H1 (cell line): ENCODE data around the gene GJC2. TPM values are rescaled to one million over a fixed set of nuclear protein-coding genes. Genes with fewer than 3 reads are reported as not detected.

Experiments
- CTCF ChIA-PET: fragments of 300-600 bp; sonication (Branson Sonifier 250); formaldehyde crosslinking; loops from one replicate; lab custom pipeline; 2021; ENCODE audit not compliant: partially characterized antibody; lab: Charles Lee
- POLR2A ChIA-PET: fragments of 300-600 bp; sonication (Branson Sonifier 250); formaldehyde crosslinking; loops from one replicate; lab custom pipeline; 2021; ENCODE audit warnings: inconsistent platforms; ENCODE audit not compliant: partially characterized antibody; lab: Charles Lee
- DNase-seq, 2 experiments: peaks; one replicate each; pipeline versions ENCODE4 v3.0.0 to v3.0.0-alpha.2; 2010 to 2022; ENCODE audit warnings: low spot score in 2 of 2, low read depth in 1 of 2, mixed read lengths in 1 of 2
- FAIRE-seq: peaks from 2 replicates; lab custom pipeline; 2011; peaks lifted over from hg19 to GRCh38; lab: Jason Lieb, UNC
- H2AFZ ChIP-seq: 2 replicates; pipeline ENCODE4 v1.8.1; 2012; ENCODE audit warnings: low read length, inconsistent platforms
- H2AK5ac ChIP-seq: 2 replicates; pipeline ENCODE4 v1.6.1; 2013; ENCODE audit warnings: low read depth, low read length
- H2BK120ac ChIP-seq: replicated peaks from 2 replicates; pipeline ENCODE3; 2013; ENCODE audit warnings: low read depth, low read length, inconsistent platforms
- H2BK12ac ChIP-seq: 2 replicates; pipeline ENCODE4 v1.6.1; 2013; ENCODE audit warnings: low read depth, low read length
- H2BK15ac ChIP-seq: 2 replicates; pipeline ENCODE4 v1.6.1; 2013; ENCODE audit warnings: low read length
- H2BK20ac ChIP-seq: 2 replicates; pipeline ENCODE4 v1.6.1; 2013; ENCODE audit warnings: low read length
- H2BK5ac ChIP-seq: 2 replicates; pipeline ENCODE4 v1.6.1; 2013; ENCODE audit warnings: low read depth, low read length
- H3K14ac ChIP-seq: 2 replicates; pipeline ENCODE4 v1.6.1; 2013; ENCODE audit warnings: inconsistent platforms; ENCODE audit not compliant: insufficient read length
- H3K18ac ChIP-seq: 2 replicates; pipeline ENCODE4 v1.6.1; 2013; ENCODE audit warnings: low read length; ENCODE audit errors: extremely low read depth
- H3K23ac ChIP-seq: 2 replicates; pipeline ENCODE4 v1.6.1; 2013; ENCODE audit warnings: inconsistent platforms; ENCODE audit not compliant: insufficient read length
- H3K23me2 ChIP-seq: 2 replicates; pipeline ENCODE4 v1.6.1; 2013; ENCODE audit warnings: low read depth, low read length
- H3K27ac ChIP-seq: 2 replicates; pipeline ENCODE4 v1.6.1; 2011; ENCODE audit warnings: low read depth, low read length, inconsistent platforms
- H3K27me3 ChIP-seq, 4 experiments: replicated peaks in 1 of 4; 1 replicate in 1 of 4; 2 replicates in 3 of 4; pipeline versions ENCODE4 v1.6.1 to v1.8.1; 2011 to 2013; ENCODE audit warnings: low read length in 3 of 4, mild to moderate bottlenecking in 3 of 4, inconsistent platforms in 2 of 4, mixed read lengths in 2 of 4, moderate library complexity in 1 of 4; ENCODE audit not compliant: control insufficient read depth in 3 of 4, insufficient read depth in 3 of 4; ENCODE audit errors: extremely low read depth in 1 of 4
- H3K36me3 ChIP-seq, 4 experiments: 2 replicates each; pipeline versions ENCODE4 v1.6.1 to v1.8.1; 2011 to 2013; ENCODE audit warnings: mild to moderate bottlenecking in 4 of 4, low read length in 3 of 4, moderate library complexity in 2 of 4, control low read depth in 1 of 4, inconsistent platforms in 1 of 4; ENCODE audit not compliant: insufficient read depth in 4 of 4, control insufficient read depth in 2 of 4
- H3K4ac ChIP-seq: replicated peaks from 2 replicates; pipeline ENCODE3; 2013; ENCODE audit warnings: low read length, low read depth, mixed read lengths, inconsistent platforms; ENCODE audit not compliant: insufficient read length
- H3K4me1 ChIP-seq, 4 experiments: replicated peaks in 1 of 4; 1 replicate in 1 of 4; 2 replicates in 3 of 4; pipeline versions ENCODE4 v1.6.1 to v1.8.1; 2011 to 2013; ENCODE audit warnings: low read length in 3 of 4, inconsistent platforms in 2 of 4, mixed read lengths in 1 of 4; ENCODE audit not compliant: insufficient read depth in 4 of 4, control insufficient read depth in 3 of 4
- H3K4me2 ChIP-seq, 2 experiments: 2 replicates each; pipeline versions ENCODE4 v1.6.1 to v1.8.1; 2011 to 2013; ENCODE audit warnings: low read depth in 2 of 2, low read length in 2 of 2, control low read depth in 1 of 2, inconsistent platforms in 1 of 2, mild to moderate bottlenecking in 1 of 2; ENCODE audit not compliant: insufficient read depth in 1 of 2
- H3K4me3 ChIP-seq, 4 experiments: fragments of 200-600, 300-600 bp in 1 of 4; sonication (generic), shearing (Covaris generic), sonication (Bioruptor Twin) in 1 of 4; 2 replicates each; pipeline versions ENCODE4 v1.5.1 to v1.8.1; 2011 to 2016; ENCODE audit warnings: low read length in 4 of 4, low read depth in 3 of 4, control low read depth in 2 of 4, inconsistent platforms in 2 of 4, mild to moderate bottlenecking in 2 of 4, mixed read lengths in 1 of 4, moderate library complexity in 1 of 4; ENCODE audit not compliant: insufficient read depth in 2 of 4; ENCODE audit errors: extremely low read depth in 1 of 4
- H3K56ac ChIP-seq: replicated peaks from 2 replicates; pipeline ENCODE3; 2013; ENCODE audit warnings: low read depth, mild to moderate bottlenecking, mixed read lengths, low read length, inconsistent platforms; ENCODE audit not compliant: insufficient read length
- H3K79me1 ChIP-seq: 2 replicates; pipeline ENCODE4 v1.6.1; 2013; ENCODE audit warnings: low read depth, low read length, control low read depth
- H3K79me2 ChIP-seq, 2 experiments: 2 replicates each; pipeline versions ENCODE4 v1.6.1 to v1.8.1; 2012 to 2013; ENCODE audit warnings: low read length in 2 of 2, mild to moderate bottlenecking in 2 of 2, inconsistent platforms in 1 of 2; ENCODE audit not compliant: insufficient read depth in 2 of 2, control insufficient read depth in 1 of 2
- H3K9ac ChIP-seq, 4 experiments: replicated peaks in 1 of 4; 1 replicate in 1 of 4; 2 replicates in 3 of 4; pipeline versions ENCODE4 v1.6.1 to v1.8.1; 2011 to 2013; ENCODE audit warnings: low read depth in 3 of 4, low read length in 3 of 4, control low read depth in 2 of 4, mild to moderate bottlenecking in 2 of 4, moderate library complexity in 2 of 4, inconsistent platforms in 1 of 4; ENCODE audit errors: extremely low read depth in 1 of 4
- H3K9me3 ChIP-seq, 2 experiments: 2 replicates each; pipeline versions ENCODE4 v1.6.1 to v1.8.1; 2012 to 2013; ENCODE audit warnings: mild to moderate bottlenecking in 2 of 2, moderate library complexity in 2 of 2, control low read depth in 1 of 2, inconsistent platforms in 1 of 2, low read depth in 1 of 2, low read length in 1 of 2, mixed read lengths in 1 of 2; ENCODE audit not compliant: insufficient read depth in 2 of 2
- H4K20me1 ChIP-seq, 2 experiments: replicated peaks in 1 of 2; 2 replicates each; pipeline versions ENCODE3 to v1.8.1; 2011 to 2013; ENCODE audit warnings: inconsistent platforms in 2 of 2, low read length in 2 of 2, mild to moderate bottlenecking in 1 of 2; ENCODE audit not compliant: insufficient read depth in 2 of 2, control insufficient read depth in 1 of 2
- H4K5ac ChIP-seq: 2 replicates; pipeline ENCODE4 v1.6.1; 2013; ENCODE audit warnings: low read length, low read depth, mixed read lengths, inconsistent platforms; ENCODE audit not compliant: insufficient read length
- H4K8ac ChIP-seq: 2 replicates; pipeline ENCODE4 v1.8.0; 2013; ENCODE audit warnings: mild to moderate bottlenecking, moderate library complexity, low read length, inconsistent platforms; ENCODE audit not compliant: insufficient read depth; ENCODE audit errors: extremely low read depth
- H4K91ac ChIP-seq: replicated peaks from 2 replicates; pipeline ENCODE3; 2013; ENCODE audit warnings: low read length, mixed read lengths, inconsistent platforms; ENCODE audit not compliant: insufficient read length
- BCL11A ChIP-seq, 2 experiments: IDR thresholded peaks; one replicate each; pipeline ENCODE4 v1.6.1; 2011; ENCODE audit warnings: low read depth in 2 of 2, low read length in 2 of 2, mild to moderate bottlenecking in 2 of 2
- CBX8 ChIP-seq: fragments of 300-800, 300-1000 bp; sonication (generic); IDR thresholded peaks from 2 replicates; pipeline ENCODE4 v1.7.1; 2016; ENCODE audit warnings: low read depth, low read length, borderline replicate concordance
- E2F6 ChIP-seq: IDR thresholded peaks from 2 replicates; pipeline ENCODE4 v1.6.1; 2012; ENCODE audit warnings: inconsistent platforms
- KDM5A ChIP-seq: fragments of 200-600 bp; IDR thresholded peaks from 2 replicates; pipeline ENCODE4 v1.7.1; 2012; ENCODE audit warnings: mild to moderate bottlenecking, low read length, inconsistent platforms, mixed read lengths
- MAX ChIP-seq: IDR thresholded peaks from 2 replicates; pipeline ENCODE4 v1.6.1; 2012; ENCODE audit warnings: inconsistent platforms
- POLR2A ChIP-seq, 2 experiments: IDR thresholded peaks; 1 replicate in 1 of 2; 2 replicates in 1 of 2; pipeline ENCODE4 v1.6.1; 2011; ENCODE audit warnings: low read depth in 2 of 2, low read length in 2 of 2, mild to moderate bottlenecking in 2 of 2; ENCODE audit errors: control extremely low read depth in 1 of 2
- RNF2 ChIP-seq: fragments of 200-900, 300-1000 bp; sonication (generic); IDR thresholded peaks from 2 replicates; pipeline ENCODE4 v1.7.1; 2016; ENCODE audit warnings: borderline replicate concordance, low read depth, mild to moderate bottlenecking, antibody characterized with exemption, low read length; ENCODE audit not compliant: poor library complexity, severe bottlenecking; ENCODE audit errors: missing control alignments
- RXRA ChIP-seq: IDR thresholded peaks from 2 replicates; pipeline ENCODE4 v1.6.1; 2011; ENCODE audit warnings: low read depth, mild to moderate bottlenecking, low read length, moderate library complexity; ENCODE audit not compliant: insufficient read depth
- SIX5 ChIP-seq: IDR thresholded peaks from 2 replicates; pipeline ENCODE4 v1.6.1; 2011; ENCODE audit warnings: mild to moderate bottlenecking, low read depth, low read length
- SRF ChIP-seq: IDR thresholded peaks from 2 replicates; pipeline ENCODE4 v1.6.1; 2011; ENCODE audit warnings: mild to moderate bottlenecking, low read depth, low read length, moderate library complexity
- TAF1 ChIP-seq: IDR thresholded peaks from 2 replicates; pipeline ENCODE4 v1.6.1; 2011; ENCODE audit warnings: mild to moderate bottlenecking, low read depth, low read length
- WGBS, 2 experiments: shearing (Covaris generic) in 1 of 2; methylation state at CpG; one replicate each; pipeline versions ENCODE4 v1.1.6 to v1.1.7; 2013 to 2015; ENCODE audit warnings: low lambda C conversion rate in 2 of 2, mixed read lengths in 2 of 2, inconsistent platforms in 1 of 2, low coverage in 1 of 2, missing lambda C conversion rate in 1 of 2; ENCODE audit not compliant: insufficient replicate concordance in 2 of 2, insufficient coverage in 1 of 2, insufficient read length in 1 of 2; ENCODE audit errors: extremely low coverage in 1 of 2, missing lambda C conversion rate in 1 of 2; 5-methylcytosine and 5-hydroxymethylcytosine counted together
- polyA plus RNA-seq, 7 experiments: library from polyadenylated mRNA; depleted of rRNA in 3 of 7; stranded (reverse) in 5 of 7; unstranded in 2 of 7; fragments of >200 nt in 5 of 7; fragments of 200-250 nt in 2 of 7; gene quantifications; 1 replicate in 5 of 7; 2 replicates in 1 of 7; 4 replicates in 1 of 7; pipeline versions ENCODE4 v1.2.1 to v1.2.3, GENCODE V29; 2011 to 2013; ENCODE audit warnings: missing spikeins in 2 of 7, mixed read lengths in 2 of 7
- total RNA-seq: library from RNA; stranded (reverse); fragmentation: NEBNext Ultra II Directional; extraction: Animal tissue kit (Norgen Biotek cat#: 25700); gene quantifications from 2 replicates; pipeline ENCODE4 v1.2.1, GENCODE V29; 2021
- TF ChIP-seq, protein P1 (sequence below): IDR thresholded peaks from 2 replicates; pipeline ENCODE4 v1.6.1; 2011; ENCODE audit warnings: low read length, improper control_type of control experiment

The GJC2 gene
- total and polyA plus RNA-seq, 2 of the 8 experiments (the other 6 are each of a cell fraction or from before 2014, with no cell fraction given) = 0.17 to 0.54 TPM

- Histone ChIP-seq H3K4me2 (no peak overlapping the region), H4K8ac (no peak overlapping the region), H2BK20ac (no peak overlapping the region), H3K79me2 (0 out of 4 replicates have a peak, but pooled peaks cover 0 to 6% of the 10 kb centered on the region in 2 experiments), H3K9me3 (no peaks in the 10 kb centered on the region), H3K9ac (no peak overlapping the region; a peak in 1 of 7 replicates), H3K23me2 (peaks cover 2% of the 10 kb centered on the region; the same call in 1 of the 2 replicates), H3K18ac (no peak overlapping the region), H3K56ac (no peak overlapping the region), H3K79me1 (peaks cover 10% of the 10 kb centered on the region), H4K20me1 (peaks cover 8 to 17% of the 10 kb centered on the region in 2 experiments), H2BK120ac (no peak overlapping the region), H2BK15ac (no peak overlapping the region), H3K4ac (no peak overlapping the region), H3K36me3 (no peaks in the 10 kb centered on the region; a peak in 1 of 8 replicates), H2AK5ac (no peak overlapping the region), H3K27me3 (no peaks in the 10 kb centered on the region), H2BK12ac (no peak overlapping the region), H3K23ac (no peak overlapping the region), H2AFZ (no peak overlapping the region), H3K4me3 (no peak overlapping the region), H3K14ac (no peak overlapping the region), H4K5ac (no peak overlapping the region), H3K4me1 (peaks cover 0 to 6% (median 4%) of the 10 kb centered on the region in 4 experiments; a peak in 4 of 7 replicates), H3K27ac (no peak overlapping the region), H2BK5ac (no peak overlapping the region), H4K91ac (no peak overlapping the region)
- FAIRE-seq (no peak), DNase-seq (no peak)
- 86% methylated on average over 5 of the region's 5 CpGs; no CpG with 5 or more reads in 1 of the 2 experiments for WGBS, 2 experiments
- CTCF ChIA-PET = interaction anchor here (0.8 to 3.8 kb wide), 6 partner anchors 9 to 77 kb away, joined by 3 to 23 read pairs (median 3); partner anchors contain the start of genes GUK1 and IBA57
- POLR2A ChIA-PET = interaction anchor here (0.9 to 3.2 kb wide), 4 partner anchors 11 to 46 kb away, joined by 3 to 14 read pairs (median 3); partner anchors contain the start of genes GUK1 and IBA57
- TF ChIP-seq SIX5 (no peak), RXRA (no peak), E2F6 (no peak), MAX (no peak), SRF (no peak), CBX8 (no peak), RNF2 (no peak), BCL11A (IDR thresholded peaks at IDR 0.05; ENCODE audit: low read depth in 2 of 2, low read length in 2 of 2) (no peak), TAF1 (no peak), KDM5A (no peak), POLR2A (IDR thresholded peaks at IDR 0.05; ENCODE audit: control extremely low read depth in 1 of 2, low read depth in 2 of 2, low read length in 2 of 2) (no peak)
- TF ChIP-seq, protein P1, sequence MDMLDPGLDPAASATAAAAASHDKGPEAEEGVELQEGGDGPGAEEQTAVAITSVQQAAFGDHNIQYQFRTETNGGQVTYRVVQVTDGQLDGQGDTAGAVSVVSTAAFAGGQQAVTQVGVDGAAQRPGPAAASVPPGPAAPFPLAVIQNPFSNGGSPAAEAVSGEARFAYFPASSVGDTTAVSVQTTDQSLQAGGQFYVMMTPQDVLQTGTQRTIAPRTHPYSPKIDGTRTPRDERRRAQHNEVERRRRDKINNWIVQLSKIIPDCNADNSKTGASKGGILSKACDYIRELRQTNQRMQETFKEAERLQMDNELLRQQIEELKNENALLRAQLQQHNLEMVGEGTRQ = no peak
These were observed 27.4 kb downstream of the GJC2 start for GRCh38 chr1:228177183-228177475.
